NAMALWA (cell line): ENCODE measurements around the gene IPO4.

Source experiments
- DNase-seq: peaks from one replicate; pipeline ENCODE4 v3.0.0-alpha.2; 2015; ENCODE audit warnings: low spot score

IPO4 gene

GRCh38 chr14:24130717-24131548 lies 57.7 kb downstream of the IPO4 start:
- DNase-seq = no peak

DNA sequence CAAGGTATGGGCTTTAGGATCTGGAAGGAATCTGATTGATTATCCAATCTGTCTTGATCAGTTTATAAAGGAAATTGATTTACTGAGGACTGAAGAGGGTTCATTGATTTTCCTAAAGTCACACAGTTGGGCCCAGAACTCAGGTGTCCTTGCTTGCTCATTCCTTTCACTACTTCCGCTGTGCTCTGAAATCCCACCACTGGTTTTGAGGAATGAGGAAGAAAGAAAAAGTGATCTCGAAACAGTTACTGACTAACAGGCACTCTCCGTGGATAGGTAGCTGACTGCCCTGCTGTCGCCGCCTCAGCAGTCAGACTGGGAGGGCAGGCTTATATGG lies 58.3 kb downstream of the IPO4 start, which contains the start of gene FITM1:
FITM1 (plus strand) TSS at position 280 of the 337 bp plus-strand sequence. CDS start 905 bp downstream, outside the sequence.
- no peak for DNase-seq
